Left ventricle myocardium inferior (tissue), 1 donor: ENCODE results near the gene IGSF5. TPM values are rescaled to one million over a fixed set of nuclear protein-coding genes. Genes with fewer than 3 reads are reported as not detected.
A peak's percentile ranks its signal among the peaks of the same experiment; 100 is the strongest.

ENCODE experiments used
- DNase-seq: peaks from one replicate; pipeline ENCODE4 v3.0.0-alpha.2; 2020
- H3K27ac ChIP-seq: fragments of 200-600 bp; replicated peaks from 2 replicates; pipeline ENCODE4 v1.8.0; 2021
- H3K27me3 ChIP-seq: fragments of 200-600 bp; 2 replicates; pipeline ENCODE4 v1.8.0; 2021; ENCODE audit warnings: low read depth
- H3K36me3 ChIP-seq: fragments of 200-600 bp; 2 replicates; pipeline ENCODE4 v1.8.0; 2021
- H3K4me1 ChIP-seq: fragments of 200-600 bp; 2 replicates; pipeline ENCODE4 v1.8.0; 2021
- H3K4me3 ChIP-seq: fragments of 200-600 bp; 2 replicates; pipeline ENCODE4 v1.8.0; 2021; ENCODE audit warnings: mild to moderate bottlenecking, moderate library complexity
- H3K9me3 ChIP-seq: fragments of 200-600 bp; replicated peaks from 2 replicates; pipeline ENCODE4 v1.8.0; 2021
- intact Hi-C: fragments of 100-400 bp; cut with micrococcal nuclease; formaldehyde crosslinking; loops from one replicate; pipeline ENCODE4 v1.11.0; 2022
- total RNA-seq: library from RNA; stranded (reverse); fragmentation: NEBNext Ultra II Directional; extraction: Animal tissue kit (Norgen Biotek cat#: 25700); gene quantifications from one replicate; pipeline ENCODE4 v1.2.1, GENCODE V29; 2021
- TF ChIP-seq, protein P1 (sequence below): fragments of 200-600 bp; IDR thresholded peaks from 2 replicates; pipeline ENCODE4 v1.8.0; 2021; ENCODE audit warnings: antibody characterized with exemption, mild to moderate bottlenecking, borderline replicate concordance
- donor health status: DM: no; HTN: yes; CAD: no; lungs with severe emphysema.

The IGSF5 gene
- total RNA-seq, 1 donor from 2014 or later, result 4.9 TPM

DNA sequence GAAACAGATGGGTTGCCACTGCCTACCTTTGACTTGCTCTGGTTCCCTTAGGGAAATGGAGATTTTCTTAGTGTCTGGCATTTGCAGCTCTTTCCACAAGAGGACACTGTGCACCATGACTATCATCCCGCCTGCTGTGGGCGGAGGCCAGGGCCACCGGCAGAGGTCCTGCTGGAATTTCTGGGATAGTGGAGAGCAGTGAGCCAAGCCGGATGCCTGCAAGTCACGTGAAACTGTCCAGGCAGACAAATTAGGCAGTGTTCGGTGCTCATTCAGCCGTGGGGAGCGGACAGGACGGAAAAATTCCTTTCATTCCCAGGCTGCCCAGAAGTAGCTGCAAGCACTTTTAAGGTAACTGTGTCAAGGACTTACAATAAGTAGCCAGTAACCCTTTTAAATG is 43.4 kb downstream of the IGSF5 start:
- no peaks in the 10 kb centered on the region for H3K27me3 ChIP-seq
- peaks cover 4% of the 10 kb centered on the region for H3K9me3 ChIP-seq
- TF ChIP-seq, protein P1, sequence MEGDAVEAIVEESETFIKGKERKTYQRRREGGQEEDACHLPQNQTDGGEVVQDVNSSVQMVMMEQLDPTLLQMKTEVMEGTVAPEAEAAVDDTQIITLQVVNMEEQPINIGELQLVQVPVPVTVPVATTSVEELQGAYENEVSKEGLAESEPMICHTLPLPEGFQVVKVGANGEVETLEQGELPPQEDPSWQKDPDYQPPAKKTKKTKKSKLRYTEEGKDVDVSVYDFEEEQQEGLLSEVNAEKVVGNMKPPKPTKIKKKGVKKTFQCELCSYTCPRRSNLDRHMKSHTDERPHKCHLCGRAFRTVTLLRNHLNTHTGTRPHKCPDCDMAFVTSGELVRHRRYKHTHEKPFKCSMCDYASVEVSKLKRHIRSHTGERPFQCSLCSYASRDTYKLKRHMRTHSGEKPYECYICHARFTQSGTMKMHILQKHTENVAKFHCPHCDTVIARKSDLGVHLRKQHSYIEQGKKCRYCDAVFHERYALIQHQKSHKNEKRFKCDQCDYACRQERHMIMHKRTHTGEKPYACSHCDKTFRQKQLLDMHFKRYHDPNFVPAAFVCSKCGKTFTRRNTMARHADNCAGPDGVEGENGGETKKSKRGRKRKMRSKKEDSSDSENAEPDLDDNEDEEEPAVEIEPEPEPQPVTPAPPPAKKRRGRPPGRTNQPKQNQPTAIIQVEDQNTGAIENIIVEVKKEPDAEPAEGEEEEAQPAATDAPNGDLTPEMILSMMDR, result peak; percentile 84
- H3K4me1 ChIP-seq, result no peaks in the 10 kb centered on the region
- intact Hi-C loops, result loop anchor here (10.0 kb wide), 1 partner anchor 336 kb away; no protein-coding TSS in a partner anchor
- H3K4me3 ChIP-seq, result peak overlapping the region; percentile 55
- H3K36me3 ChIP-seq, result no peaks in the 10 kb centered on the region
- H3K27ac ChIP-seq, result peak overlapping the region; percentile 27
- peak; percentile 72 for DNase-seq

DNA sequence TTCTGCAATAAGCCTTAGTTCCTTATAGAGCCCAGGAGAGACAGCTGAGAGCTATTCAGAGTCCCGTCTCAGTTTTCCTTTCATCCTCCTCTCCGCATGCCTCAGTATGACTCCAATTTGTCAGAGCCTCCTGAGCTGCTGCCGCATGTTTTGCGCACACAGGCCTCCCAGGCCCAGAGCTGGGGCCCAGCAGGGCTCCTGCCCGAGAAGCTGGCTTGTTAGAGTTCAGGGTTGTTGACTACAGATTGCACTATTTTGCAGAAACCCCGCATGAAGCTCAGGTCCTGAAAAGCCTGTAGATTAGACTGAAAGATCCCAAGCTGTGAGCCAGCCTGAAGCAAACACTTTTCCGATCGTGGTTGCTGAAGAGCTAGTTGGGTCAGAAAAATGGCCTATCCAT is 51.5 kb downstream of the IGSF5 start:
- no peak overlapping the region for H3K4me3 ChIP-seq
- TF ChIP-seq, protein P1, result no peak
- no peak overlapping the region for H3K27ac ChIP-seq
- H3K36me3 ChIP-seq, result no peaks in the 10 kb centered on the region
- intact Hi-C loops, result no loop called here
- no peaks in the 10 kb centered on the region for H3K27me3 ChIP-seq
- no peak for DNase-seq
- H3K9me3 ChIP-seq, result no peaks in the 10 kb centered on the region
- peaks cover 9% of the 10 kb centered on the region for H3K4me1 ChIP-seq

DNA sequence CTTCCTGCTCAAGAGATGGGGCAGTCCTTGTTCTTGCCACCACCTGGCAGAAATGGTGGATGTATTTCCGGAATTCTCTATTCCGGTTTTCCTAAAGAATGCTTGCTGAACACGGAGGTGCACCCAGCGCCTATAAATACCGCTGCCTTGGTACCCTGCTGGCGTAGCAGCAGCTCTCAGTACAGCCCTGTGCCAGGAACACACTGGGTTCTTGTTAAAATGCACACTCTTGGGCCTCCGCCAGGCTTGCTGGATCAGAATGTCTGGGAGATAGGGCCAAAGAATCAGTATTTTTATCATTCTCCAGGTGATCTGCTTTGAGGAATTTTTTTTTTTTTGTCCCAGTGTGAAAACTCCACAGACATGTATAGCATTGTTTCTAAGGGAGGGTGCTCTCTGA is 54.2 kb downstream of the IGSF5 start:
- peak overlapping the region; percentile 23 for H3K4me3 ChIP-seq
- H3K4me1 ChIP-seq, result peaks cover 12% of the 10 kb centered on the region
- no peaks in the 10 kb centered on the region for H3K27me3 ChIP-seq
- intact Hi-C loops, result no loop called here
- peak; percentile 52 for DNase-seq
- TF ChIP-seq, protein P1, result peak; percentile 7
- H3K36me3 ChIP-seq, result no peaks in the 10 kb centered on the region
- H3K27ac ChIP-seq, result peak overlapping the region; percentile 40
- H3K9me3 ChIP-seq, result no peaks in the 10 kb centered on the region

DNA sequence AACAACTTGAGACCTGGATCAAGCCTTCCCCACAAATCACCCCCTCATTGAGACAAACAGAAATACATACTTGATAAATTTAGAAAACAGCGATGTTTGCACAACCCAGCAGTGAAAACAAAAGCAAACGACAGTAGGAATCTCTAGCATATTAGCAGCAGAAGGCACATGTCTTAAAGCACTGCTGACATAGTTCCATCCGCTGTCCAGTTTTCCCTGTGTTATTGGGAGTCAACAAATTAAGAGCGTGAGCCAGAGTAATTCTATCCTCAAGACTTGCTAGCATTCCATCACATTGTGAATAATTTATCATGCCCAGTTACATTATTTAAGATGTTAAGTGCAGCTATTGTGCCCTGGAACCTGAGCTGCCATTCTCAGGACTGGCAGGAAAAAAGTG is 55.3 kb downstream of the IGSF5 start:
- Histone ChIP-seq H3K36me3 (no peaks in the 10 kb centered on the region), H3K4me3 (no peak overlapping the region), H3K27ac (no peak overlapping the region), H3K9me3 (no peaks in the 10 kb centered on the region), H3K27me3 (no peaks in the 10 kb centered on the region), H3K4me1 (peaks cover 18% of the 10 kb centered on the region)
- intact Hi-C loops, result no loop called here
- DNase-seq, result no peak
- TF ChIP-seq, protein P1, result no peak

DNA sequence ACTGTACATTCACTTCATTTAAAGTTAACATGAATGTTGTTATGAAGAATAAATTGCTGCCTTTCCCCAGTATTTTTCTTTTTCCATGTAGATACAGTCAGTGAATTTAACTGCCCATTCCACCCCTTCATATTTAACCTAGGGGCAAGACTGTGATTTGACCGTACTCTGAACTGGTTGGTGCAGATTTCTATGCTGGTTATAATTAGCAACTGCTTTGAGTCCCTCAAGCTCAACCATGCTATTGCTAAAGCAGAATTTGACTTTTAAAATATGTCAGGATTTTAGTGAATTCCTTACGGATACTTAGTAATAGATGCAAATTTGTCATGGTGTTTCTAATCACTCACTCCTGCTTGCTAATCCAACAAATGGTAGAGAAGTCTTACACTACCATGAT is 57.2 kb downstream of the IGSF5 start:
- H3K4me1 ChIP-seq, result peaks cover 18% of the 10 kb centered on the region
- no peaks in the 10 kb centered on the region for H3K36me3 ChIP-seq
- no peak overlapping the region for H3K27ac ChIP-seq
- no peaks in the 10 kb centered on the region for H3K27me3 ChIP-seq
- no peak overlapping the region for H3K4me3 ChIP-seq
- intact Hi-C loops, result no loop called here
- DNase-seq, result no peak
- TF ChIP-seq, protein P1, result no peak
- no peaks in the 10 kb centered on the region for H3K9me3 ChIP-seq

DNA sequence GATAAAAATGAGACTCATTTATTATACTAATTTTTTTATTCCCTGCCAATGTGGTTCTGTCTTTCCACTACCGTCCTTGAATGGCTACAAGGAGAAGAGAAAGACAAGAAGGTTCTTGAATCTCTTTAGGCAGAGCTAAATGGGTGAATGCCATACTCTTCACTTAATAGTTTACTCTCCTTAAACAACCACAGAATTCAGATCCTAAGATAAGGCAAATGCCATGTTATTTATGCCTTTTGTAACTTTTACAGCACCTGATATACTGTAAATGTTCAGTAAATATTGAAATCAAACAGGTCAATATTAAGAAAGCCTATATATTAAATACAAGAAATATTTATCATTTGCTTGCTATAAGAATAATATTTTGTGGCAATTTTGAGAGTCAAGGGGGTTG is 58.4 kb downstream of the IGSF5 start:
- intact Hi-C loops, result no loop called here
- TF ChIP-seq, protein P1, result no peak

More for the DNA sequence above, 58.4 kb downstream of the IGSF5 start:
- H3K4me1 ChIP-seq, result peaks cover 17% of the 10 kb centered on the region
- no peaks in the 10 kb centered on the region for H3K36me3 ChIP-seq
- no peak overlapping the region for H3K27ac ChIP-seq
- no peak overlapping the region for H3K4me3 ChIP-seq
- no peaks in the 10 kb centered on the region for H3K9me3 ChIP-seq
- DNase-seq, result no peak
- H3K27me3 ChIP-seq, result no peaks in the 10 kb centered on the region
